KMS-11 (cell line): ENCODE data around the gene C3orf38.

Experiments used
- H2AFZ ChIP-seq: fragments of 200-600 bp; sonication (generic); 2 replicates; pipeline ENCODE4 v1.6.1; 2016; ENCODE audit warnings: antibody characterized with exemption, mixed run types, low read depth
- H3K27ac ChIP-seq: fragments of 200-600 bp; sonication (generic); 2 replicates; pipeline ENCODE4 v1.6.1; 2016; ENCODE audit warnings: mild to moderate bottlenecking, mixed run types
- H3K27me3 ChIP-seq: fragments of 200-600 bp; sonication (generic); 2 replicates; pipeline ENCODE4 v1.6.1; 2017; ENCODE audit warnings: mild to moderate bottlenecking, low read depth, mixed run types, moderate library complexity; ENCODE audit not compliant: insufficient read depth
- H3K36me3 ChIP-seq: fragments of 200-600 bp; sonication (generic); 2 replicates; pipeline ENCODE4 v1.6.1; 2017; ENCODE audit warnings: mild to moderate bottlenecking, mixed run types; ENCODE audit not compliant: insufficient read depth
- H3K4me1 ChIP-seq: fragments of 200-600 bp; sonication (generic); 2 replicates; pipeline ENCODE4 v1.6.1; 2016; ENCODE audit warnings: mild to moderate bottlenecking, low read depth, mixed run types; ENCODE audit not compliant: poor library complexity, severe bottlenecking
- H3K4me2 ChIP-seq: fragments of 200-600 bp; sonication (generic); 2 replicates; pipeline ENCODE4 v1.7.0; 2016; ENCODE audit warnings: mild to moderate bottlenecking, mixed run types
- H3K4me3 ChIP-seq: fragments of 200-600 bp; sonication (generic); IDR thresholded peaks from 2 replicates; pipeline ENCODE4 v1.6.1; 2017; ENCODE audit warnings: low read depth, low read length, mixed read lengths; ENCODE audit not compliant: insufficient read depth
- H3K79me2 ChIP-seq: fragments of 200-600 bp; sonication (generic); 2 replicates; pipeline ENCODE4 v1.6.1; 2016; ENCODE audit warnings: low read depth, mixed run types; ENCODE audit not compliant: insufficient read depth
- H3K9ac ChIP-seq: fragments of 200-600 bp; sonication (generic); 2 replicates; pipeline ENCODE4 v1.6.1; 2016; ENCODE audit warnings: mild to moderate bottlenecking, mixed run types
- H4K20me1 ChIP-seq: fragments of 200-600 bp; sonication (generic); 2 replicates; pipeline ENCODE4 v1.6.1; 2016; ENCODE audit warnings: mild to moderate bottlenecking, mixed run types; ENCODE audit not compliant: insufficient read depth
- CTCF ChIP-seq: fragments of 200-600 bp; sonication (generic); conservative IDR thresholded peaks from 2 replicates; pipeline ENCODE4 v1.6.1; 2017; ENCODE audit warnings: low read depth, mild to moderate bottlenecking, antibody characterized with exemption, low read length, moderate library complexity, mixed read lengths

The C3orf38 gene

DNA sequence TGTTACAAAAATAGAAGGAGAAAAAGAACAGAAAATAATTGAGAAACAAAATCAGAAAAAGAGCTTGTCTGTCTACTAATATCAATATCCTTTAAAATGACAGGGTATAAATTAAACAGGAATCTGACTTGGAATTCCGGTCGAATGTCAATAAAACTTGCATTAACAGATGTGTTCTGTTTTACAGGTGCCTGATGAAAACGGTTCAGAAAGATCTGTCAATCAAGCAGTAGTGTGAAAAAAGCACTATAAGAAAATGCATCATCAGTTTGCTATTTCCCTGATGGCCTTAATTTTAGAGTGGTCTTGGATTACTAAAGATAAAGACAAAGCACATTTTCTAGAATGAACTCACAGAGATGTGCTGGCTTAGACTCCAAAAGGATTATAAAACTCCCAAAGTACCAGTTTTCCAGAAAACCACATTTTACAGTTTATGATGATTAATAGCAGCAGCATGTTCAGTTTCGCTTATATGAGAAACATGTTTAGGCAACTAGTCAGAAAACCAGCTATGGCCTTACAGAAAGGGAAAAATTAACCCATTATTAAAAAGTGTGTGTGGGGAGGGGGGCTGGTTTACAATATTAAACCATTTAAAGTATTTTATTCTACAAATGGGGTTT is 8.2 kb upstream of the C3orf38 start:
- Histone ChIP-seq H3K27me3 (no peaks in the 10 kb centered on the region), H2AFZ (no peak overlapping the region), H3K4me1 (peaks cover 10% of the 10 kb centered on the region), H3K4me2 (no peak overlapping the region), H4K20me1 (no peaks in the 10 kb centered on the region), H3K27ac (no peak overlapping the region), H3K4me3 (no peak overlapping the region), H3K9ac (no peak overlapping the region), H3K36me3 (no peaks in the 10 kb centered on the region), H3K79me2 (no peaks in the 10 kb centered on the region)
- TF ChIP-seq CTCF = no peak

DNA sequence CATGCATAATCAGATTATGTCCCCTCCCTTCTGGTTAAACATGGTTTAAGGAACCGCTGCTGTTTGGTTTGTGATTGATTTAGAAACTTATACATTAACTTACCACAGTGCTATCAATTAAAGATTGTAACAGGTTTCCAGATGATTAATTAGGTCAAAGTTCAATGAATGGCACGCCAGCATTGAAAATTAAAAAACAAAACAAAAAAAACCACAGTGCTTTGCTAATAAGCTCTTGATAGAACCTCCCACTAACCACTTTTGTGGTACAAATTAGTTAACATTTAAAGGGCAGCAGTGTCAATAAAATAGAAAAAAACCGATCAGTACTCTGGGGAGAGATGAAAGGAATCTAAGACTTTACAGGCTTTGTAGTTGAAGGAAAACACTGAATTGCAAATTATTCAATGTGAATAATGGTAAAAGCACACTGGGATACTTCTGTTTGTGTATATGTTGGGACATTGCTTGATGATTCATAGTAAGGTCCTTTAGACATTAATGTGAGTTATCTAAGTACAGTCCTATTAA is 7.6 kb upstream of the C3orf38 start:
- Histone ChIP-seq H3K4me2 (no peak overlapping the region), H3K27me3 (no peaks in the 10 kb centered on the region), H3K36me3 (no peaks in the 10 kb centered on the region), H3K9ac (no peak overlapping the region), H3K4me1 (peaks cover 10% of the 10 kb centered on the region), H3K79me2 (no peaks in the 10 kb centered on the region), H2AFZ (no peak overlapping the region), H3K4me3 (no peak overlapping the region), H4K20me1 (no peaks in the 10 kb centered on the region), H3K27ac (no peak overlapping the region)
- TF ChIP-seq CTCF = no peak

- TF ChIP-seq CTCF = no peak
- Histone ChIP-seq H3K9ac (no peak overlapping the region), H3K36me3 (no peaks in the 10 kb centered on the region), H3K79me2 (peaks cover 20% of the 10 kb centered on the region), H4K20me1 (no peaks in the 10 kb centered on the region), H3K4me1 (peaks cover 25% of the 10 kb centered on the region), H3K4me3 (no peak overlapping the region), H3K27ac (no peak overlapping the region), H2AFZ (no peak overlapping the region), H3K4me2 (no peak overlapping the region), H3K27me3 (no peaks in the 10 kb centered on the region)
Observed at GRCh38 chr3:88147261-88147660, 2.5 kb upstream of the C3orf38 start.

- H3K27ac ChIP-seq = peak overlapping the region; percentile 83; the same call in 1 of the 2 replicates
- H4K20me1 ChIP-seq = no peaks in the 10 kb centered on the region
- H3K27me3 ChIP-seq = no peaks in the 10 kb centered on the region
- no peaks in the 10 kb centered on the region for H3K36me3 ChIP-seq
- H3K4me1 ChIP-seq = peaks cover 25% of the 10 kb centered on the region
- no peak for TF ChIP-seq CTCF
- H2AFZ ChIP-seq = peak overlapping the region; percentile 91
- H3K9ac ChIP-seq = peak overlapping the region; percentile 81; the same call in 1 of the 2 replicates
- peak overlapping the region; percentile 57; the same call in 1 of the 2 replicates for H3K4me2 ChIP-seq
- H3K4me3 ChIP-seq = no peak overlapping the region
- H3K79me2 ChIP-seq = peaks cover 21% of the 10 kb centered on the region
Observed at GRCh38 chr3:88148651-88149050, 1.1 kb upstream of the C3orf38 start.
